SK-N-SH (cell line): ENCODE results near the gene ATXN10.

ENCODE experiments used
- CHD2 ChIP-seq: fragments of 150-350 bp; IDR thresholded peaks from 2 replicates; pipeline ENCODE4 v1.6.1; 2018; ENCODE audit warnings: low read length; ENCODE audit not compliant: partially characterized antibody
- CTCF ChIP-seq: fragments of 200-600 bp; sonication (generic); IDR thresholded peaks from 2 replicates; pipeline ENCODE4 v1.6.1; 2017; ENCODE audit warnings: antibody characterized with exemption, mild to moderate bottlenecking, moderate library complexity
- EZH2phosphoT487 ChIP-seq: fragments of 200-600 bp; sonication (generic); IDR thresholded peaks from 2 replicates; pipeline ENCODE4 v1.6.1; 2017; ENCODE audit warnings: low read depth, mixed run types, mild to moderate bottlenecking, antibody characterized with exemption, moderate library complexity, borderline replicate concordance
- MAX ChIP-seq: IDR thresholded peaks from 2 replicates; pipeline ENCODE4 v1.4.0; 2012; ENCODE audit warnings: low read depth
- MEF2A ChIP-seq: IDR thresholded peaks from 2 replicates; pipeline ENCODE4 v1.4.0; 2012; ENCODE audit warnings: low read depth, borderline replicate concordance
- NRF1 ChIP-seq: IDR thresholded peaks from 2 replicates; pipeline ENCODE4 v1.6.1; 2012; ENCODE audit warnings: low read depth, mild to moderate bottlenecking, low read length
- POLR2AphosphoS5 ChIP-seq: IDR thresholded peaks from 2 replicates; pipeline ENCODE4 v1.6.1; 2012; ENCODE audit warnings: low read depth, low read length
- RFX5 ChIP-seq: IDR thresholded peaks from 2 replicates; pipeline ENCODE4 v1.6.1; 2012; ENCODE audit warnings: mild to moderate bottlenecking, improper control_type of control experiment, low read length
- TEAD4 ChIP-seq: IDR thresholded peaks from 2 replicates; pipeline ENCODE4 v1.4.0; 2012; ENCODE audit warnings: mild to moderate bottlenecking, borderline replicate concordance; ENCODE audit not compliant: insufficient read depth
- YY1 ChIP-seq: IDR thresholded peaks from 2 replicates; pipeline ENCODE4 v1.4.0; 2012; ENCODE audit warnings: low read depth, mild to moderate bottlenecking

DNA sequence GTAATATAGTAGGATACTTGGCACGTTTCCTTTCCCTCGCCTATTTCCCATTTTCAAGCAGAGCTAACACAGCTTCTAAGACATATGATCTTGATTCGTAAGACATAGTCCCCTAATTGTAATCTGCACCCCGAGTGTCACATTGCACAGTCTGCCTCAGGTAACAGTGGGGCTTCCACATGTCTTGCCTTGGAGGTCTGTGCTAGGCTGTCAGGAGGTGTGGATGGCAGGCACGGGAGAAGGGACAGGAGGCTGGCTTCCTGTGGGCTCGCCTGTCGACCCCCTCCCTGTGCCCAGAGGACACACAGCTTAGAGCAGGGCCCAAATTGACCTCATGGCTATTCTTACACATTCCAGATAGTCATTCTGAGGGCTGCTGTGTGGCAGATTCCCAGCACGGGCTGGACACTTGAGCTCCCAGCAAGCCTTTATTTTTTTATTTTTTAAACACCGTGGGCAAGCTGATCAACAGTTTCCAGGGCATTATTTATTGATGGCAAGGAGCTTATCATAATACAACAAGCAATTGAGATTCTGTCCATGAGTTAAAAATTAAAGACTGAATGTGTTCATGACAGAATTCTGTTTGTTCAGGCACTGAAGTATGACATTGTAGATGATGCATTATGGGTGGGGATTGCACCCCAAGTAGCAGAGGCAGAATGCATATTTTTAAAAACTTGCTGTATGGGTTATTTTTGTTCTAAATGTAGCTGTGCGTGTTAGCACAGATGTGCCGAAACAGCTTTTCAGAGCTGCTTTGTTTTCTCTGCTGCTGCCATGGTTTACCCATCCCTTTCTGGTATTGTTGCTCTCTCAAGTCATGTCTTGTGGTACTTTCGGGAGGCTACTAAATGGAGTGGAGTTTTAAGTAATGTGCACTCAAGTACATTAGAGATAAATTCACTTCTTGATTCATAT is 113.0 kb downstream of the ATXN10 start:
- TF ChIP-seq NRF1 (no peak), TEAD4 (no peak), CTCF (no peak), RFX5 (no peak), EZH2phosphoT487 (no peak), MEF2A (no peak), CHD2 (no peak), MAX (no peak), POLR2AphosphoS5 (no peak), YY1 (no peak)
